Prostate gland (tissue), 2 donors: ENCODE measurements around the gene LIPN. TPM values are rescaled to one million over a fixed set of nuclear protein-coding genes. Genes with fewer than 3 reads are reported as not detected.

ENCODE experiments used
- DNase-seq: peaks from one replicate; pipeline ENCODE4 v3.0.0-alpha.2; 2019; ENCODE audit warnings: low spot score
- H3K27ac ChIP-seq, 2 donors: fragments of 200-600 bp; sonication (generic); 2 replicates each; pipeline ENCODE4 v1.5.1; 2017 to 2019
- H3K27me3 ChIP-seq: fragments of 200-600 bp; sonication (generic); replicated peaks from 2 replicates; pipeline ENCODE4 v1.5.1; 2019; ENCODE audit not compliant: insufficient read depth
- H3K36me3 ChIP-seq, 2 donors: fragments of 200-600 bp; sonication (generic); 1 replicate in 1 of 2; 2 replicates in 1 of 2; pipeline versions ENCODE4 v1.5.1 to v1.8.1; 2017 to 2019
- H3K4me1 ChIP-seq: fragments of 200-600 bp; sonication (generic); replicated peaks from 2 replicates; pipeline ENCODE4 v1.5.1; 2019
- H3K4me3 ChIP-seq, 2 donors: fragments of 200-600 bp; sonication (generic); 2 replicates each; pipeline ENCODE4 v1.5.1; 2017 to 2019
- H3K9me3 ChIP-seq: fragments of 200-600 bp; sonication (generic); 2 replicates; pipeline ENCODE4 v1.5.1; 2017
- POLR2A ChIP-seq: fragments of 450-650 bp; IDR thresholded peaks from one replicate; pipeline ENCODE4 v1.6.1; 2016; ENCODE audit warnings: antibody characterized with exemption, mild to moderate bottlenecking
- POLR2AphosphoS5 ChIP-seq: sonication (generic); formaldehyde crosslinking; IDR thresholded peaks from one replicate; pipeline ENCODE4 v1.6.1; 2017; ENCODE audit warnings: antibody characterized with exemption
- WGBS: methylation state at CpG from one replicate; pipeline ENCODE4 v1.1.5; 2018; 5-methylcytosine and 5-hydroxymethylcytosine counted together
- intact Hi-C: fragments of 100-400 bp; cut with DNase I; formaldehyde crosslinking; loops from one replicate; pipeline ENCODE4 v1.14.2; 2022
- total RNA-seq, 2 donors: library from RNA; depleted of rRNA; stranded (reverse); fragments of >200 nt; gene quantifications; one replicate each; pipeline ENCODE4 v1.1.0, GENCODE V29; 2016
- TF ChIP-seq, protein P1 (sequence below), 4 experiments: fragments of 200-600 bp in 2 of 4; fragments of 450-650 bp in 2 of 4; sonication (generic) in 2 of 4; IDR thresholded peaks; 1 replicate in 3 of 4; 2 replicates in 1 of 4; pipeline ENCODE4 v1.5.1; 2016 to 2019; ENCODE audit warnings: antibody characterized with exemption in 4 of 4, mild to moderate bottlenecking in 2 of 4, moderate library complexity in 2 of 4

LIPN gene
- total RNA-seq, 2 donors from 2014 or later = not detected

DNA sequence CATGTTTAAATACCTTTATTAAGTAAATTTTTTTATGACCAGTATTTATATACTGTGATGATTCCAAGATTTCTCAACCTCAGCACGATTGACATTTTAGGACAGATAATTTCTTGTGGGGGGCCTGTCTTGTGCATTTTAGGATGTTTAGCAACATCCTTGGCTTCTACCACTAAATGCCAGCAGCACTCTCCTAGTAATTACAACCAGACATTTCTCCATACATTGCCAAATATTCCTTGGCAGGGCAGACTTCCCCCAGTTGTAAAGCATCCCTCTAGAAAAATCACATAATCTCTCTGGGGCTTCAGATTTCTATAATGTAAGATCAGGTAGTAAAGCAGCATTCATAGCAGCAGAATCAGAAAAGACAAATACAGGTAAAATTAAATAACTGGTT, 34.9 kb downstream of the LIPN start:
- intact Hi-C loops = no loop called here
- no peaks in the 10 kb centered on the region for H3K9me3 ChIP-seq
- H3K4me3 ChIP-seq = no peak overlapping the region
- H3K36me3 ChIP-seq = no peaks in the 10 kb centered on the region
- TF ChIP-seq POLR2A (no peak), POLR2AphosphoS5 (no peak)
- TF ChIP-seq, protein P1, sequence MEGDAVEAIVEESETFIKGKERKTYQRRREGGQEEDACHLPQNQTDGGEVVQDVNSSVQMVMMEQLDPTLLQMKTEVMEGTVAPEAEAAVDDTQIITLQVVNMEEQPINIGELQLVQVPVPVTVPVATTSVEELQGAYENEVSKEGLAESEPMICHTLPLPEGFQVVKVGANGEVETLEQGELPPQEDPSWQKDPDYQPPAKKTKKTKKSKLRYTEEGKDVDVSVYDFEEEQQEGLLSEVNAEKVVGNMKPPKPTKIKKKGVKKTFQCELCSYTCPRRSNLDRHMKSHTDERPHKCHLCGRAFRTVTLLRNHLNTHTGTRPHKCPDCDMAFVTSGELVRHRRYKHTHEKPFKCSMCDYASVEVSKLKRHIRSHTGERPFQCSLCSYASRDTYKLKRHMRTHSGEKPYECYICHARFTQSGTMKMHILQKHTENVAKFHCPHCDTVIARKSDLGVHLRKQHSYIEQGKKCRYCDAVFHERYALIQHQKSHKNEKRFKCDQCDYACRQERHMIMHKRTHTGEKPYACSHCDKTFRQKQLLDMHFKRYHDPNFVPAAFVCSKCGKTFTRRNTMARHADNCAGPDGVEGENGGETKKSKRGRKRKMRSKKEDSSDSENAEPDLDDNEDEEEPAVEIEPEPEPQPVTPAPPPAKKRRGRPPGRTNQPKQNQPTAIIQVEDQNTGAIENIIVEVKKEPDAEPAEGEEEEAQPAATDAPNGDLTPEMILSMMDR (IDR thresholded peaks at IDR 0.05) = no peak
- no peaks in the 10 kb centered on the region for H3K4me1 ChIP-seq
- DNase-seq = no peak
- WGBS = 44% methylated on average over 1 of the region's 1 CpG
- H3K27ac ChIP-seq = no peak overlapping the region
- no peaks in the 10 kb centered on the region for H3K27me3 ChIP-seq

DNA sequence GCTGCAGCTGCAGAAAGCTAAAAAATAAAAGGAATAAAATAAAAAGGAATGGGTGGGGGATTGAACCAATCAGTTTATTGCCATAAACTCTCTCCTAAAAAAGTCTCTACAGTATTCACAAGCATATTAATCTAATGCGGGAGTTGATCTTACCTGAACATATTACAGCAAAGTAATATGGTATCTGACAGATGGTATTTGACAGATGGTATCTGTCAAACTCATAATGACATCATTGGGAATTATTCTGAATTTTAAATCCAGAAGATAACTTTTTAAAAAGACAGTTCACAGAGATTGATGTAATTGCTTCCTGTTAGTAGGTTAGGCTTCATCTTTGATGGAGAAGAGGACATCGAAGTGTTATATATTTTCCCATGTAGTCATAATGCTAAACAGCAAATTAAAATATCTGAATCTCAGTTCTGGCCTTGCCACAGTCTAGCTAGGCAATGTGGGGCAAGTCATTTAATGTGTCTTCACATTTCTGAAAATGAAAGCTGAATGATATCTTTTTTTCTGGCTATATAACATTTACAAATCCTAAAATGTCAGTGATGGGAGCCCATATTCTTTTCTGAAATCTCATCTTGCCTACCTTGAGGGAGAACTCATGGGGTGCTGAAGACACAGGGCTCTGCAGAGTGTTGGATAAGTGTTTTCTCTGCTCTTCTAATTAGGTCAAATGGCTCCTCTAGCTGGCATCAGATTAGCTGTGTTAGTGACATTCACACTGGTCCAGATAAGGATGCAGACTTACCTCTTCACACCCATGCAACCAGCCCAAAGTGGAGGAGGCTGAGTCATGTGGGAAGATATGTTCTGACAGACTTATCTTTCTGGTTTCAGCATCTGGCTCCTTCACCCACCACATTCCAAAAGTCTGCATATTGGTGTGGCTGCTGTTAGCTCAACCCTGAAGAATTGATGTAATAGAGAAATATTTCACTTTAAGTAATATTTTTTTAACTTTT, 40.6 kb downstream of the LIPN start:
- no peak overlapping the region for H3K4me3 ChIP-seq
- no peaks in the 10 kb centered on the region for H3K36me3 ChIP-seq
- intact Hi-C loops = no loop called here
- H3K9me3 ChIP-seq = no peaks in the 10 kb centered on the region
- WGBS = 66% methylated on average over 2 of the region's 2 CpGs
- no peak overlapping the region for H3K27ac ChIP-seq
- no peaks in the 10 kb centered on the region for H3K27me3 ChIP-seq
- no peak for DNase-seq
- TF ChIP-seq POLR2AphosphoS5 = no peak
- TF ChIP-seq POLR2A = no peak
- TF ChIP-seq, protein P1 (IDR thresholded peaks at IDR 0.05) = no peak
- no peaks in the 10 kb centered on the region for H3K4me1 ChIP-seq

DNA sequence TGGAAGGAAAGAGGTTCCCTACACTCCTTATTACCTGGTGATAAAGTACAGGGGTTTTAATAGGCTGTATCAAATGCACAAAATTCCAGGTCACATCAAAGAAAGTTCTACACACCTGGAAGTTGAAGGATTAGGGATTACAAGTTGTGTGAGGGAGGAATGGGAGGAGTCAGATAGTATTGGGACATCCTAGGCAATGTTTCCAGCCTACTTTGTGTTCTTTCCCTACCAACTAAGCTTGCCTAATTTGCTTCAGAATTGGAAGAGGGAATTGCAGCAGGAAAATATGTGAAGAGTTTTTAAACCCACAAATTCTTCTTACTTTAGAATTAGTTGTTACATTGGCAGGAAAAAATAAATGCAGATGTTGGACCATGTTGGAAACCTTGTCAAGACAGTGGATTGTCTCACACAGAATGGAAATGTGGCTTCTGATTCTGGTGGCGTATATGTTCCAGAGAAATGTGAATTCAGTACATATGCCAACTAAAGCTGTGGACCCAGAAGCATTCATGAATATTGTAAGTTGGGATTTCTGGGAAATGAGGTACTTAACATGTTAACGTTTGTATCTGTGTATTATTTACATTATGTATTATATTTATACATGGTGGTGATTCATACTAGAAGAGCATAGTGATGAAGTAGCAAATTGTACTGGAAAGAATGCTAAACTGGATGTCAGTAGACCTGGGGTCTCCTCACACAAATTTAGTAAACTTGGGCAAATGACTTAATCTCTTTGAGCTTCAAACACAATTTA, 42.9 kb downstream of the LIPN start, which contains the start of gene LIPM:
LIPM (plus strand) TSS at position 208 of the 763 bp plus-strand sequence; CDS start at position 375, 167 bp downstream.
- Histone ChIP-seq H3K27ac (no peak within 1 kb of the TSS), H3K4me1 (no peaks in the 10 kb centered on the region), H3K9me3 (no peaks in the 10 kb centered on the region), H3K36me3 (no peaks in the 10 kb centered on the region), H3K4me3 (no peak within 1 kb of the TSS), H3K27me3 (no peaks in the 10 kb centered on the region)
- no peak for DNase-seq
- 80% methylated on average over 2 of the region's 2 CpGs for WGBS
- intact Hi-C loops = no loop called here
- TF ChIP-seq POLR2AphosphoS5 (no peak), POLR2A (no peak)
- TF ChIP-seq, protein P1 (IDR thresholded peaks at IDR 0.05) = no peak

DNA sequence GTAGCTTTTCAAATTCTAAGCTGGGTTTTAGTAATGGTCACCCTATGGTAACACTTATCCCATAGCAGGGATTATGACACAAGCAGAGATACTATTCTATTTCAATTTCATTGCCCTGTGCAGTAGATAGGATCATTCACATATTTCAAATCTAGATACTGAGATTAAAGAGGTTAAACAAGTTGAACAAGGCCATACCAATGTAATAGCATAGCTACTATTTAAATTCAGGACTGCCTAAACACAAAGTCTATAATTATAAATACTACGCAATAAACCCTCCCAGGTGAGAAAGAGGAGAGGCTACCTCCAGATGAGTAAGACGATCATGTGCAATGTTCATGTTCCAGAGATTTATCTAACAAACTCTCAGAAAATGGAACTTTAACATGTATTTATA, 43.8 kb downstream of the LIPN start:
- H3K9me3 ChIP-seq = no peaks in the 10 kb centered on the region
- no peak overlapping the region for H3K27ac ChIP-seq
- H3K4me3 ChIP-seq = no peak overlapping the region
- no peak for TF ChIP-seq POLR2AphosphoS5
- no peak for TF ChIP-seq POLR2A
- TF ChIP-seq, protein P1 (IDR thresholded peaks at IDR 0.05) = no peak
- WGBS = 90% methylated on average over 2 of the region's 2 CpGs
- H3K4me1 ChIP-seq = no peaks in the 10 kb centered on the region
- intact Hi-C loops = no loop called here
- no peaks in the 10 kb centered on the region for H3K36me3 ChIP-seq
- no peak for DNase-seq
- H3K27me3 ChIP-seq = no peaks in the 10 kb centered on the region
